ENCODE measurements around the gene NPBWR2.

The NPBWR2 gene

GRCh38 chr20:64074184-64074789 is 33.1 kb downstream of the NPBWR2 start:
- H3K4me3 ChIP-seq (ENCODE audit: low read depth, low read length): no peak overlapping the region
- no peak for TF ChIP-seq CTCF (IDR thresholded peaks at IDR 0.05; ENCODE audit: low read depth, low read length)

GRCh38 chr20:64073476-64074183 is 33.7 kb downstream of the NPBWR2 start:
- no peak for TF ChIP-seq CTCF (IDR thresholded peaks at IDR 0.05; ENCODE audit: low read depth, low read length)
- no peak overlapping the region for H3K4me3 ChIP-seq (ENCODE audit: low read depth, low read length)

GRCh38 chr20:64072498-64073063 is 34.8 kb downstream of the NPBWR2 start:
- no peak for TF ChIP-seq CTCF (IDR thresholded peaks at IDR 0.05; ENCODE audit: low read depth, low read length)
- H3K4me3 ChIP-seq (ENCODE audit: low read depth, low read length): no peak overlapping the region

- no peak for TF ChIP-seq CTCF (IDR thresholded peaks at IDR 0.05; ENCODE audit: low read depth, low read length)
- no peak overlapping the region for H3K4me3 ChIP-seq (ENCODE audit: low read depth, low read length)
Measured at GRCh38 chr20:64071341-64072332, 35.7 kb downstream of the NPBWR2 start.

GRCh38 chr20:64070244-64070993 is 36.9 kb downstream of the NPBWR2 start:
- no peak overlapping the region for H3K4me3 ChIP-seq (ENCODE audit: low read depth, low read length)
- TF ChIP-seq CTCF (IDR thresholded peaks at IDR 0.05; ENCODE audit: low read depth, low read length): no peak

GRCh38 chr20:64069614-64070243 is 37.6 kb downstream of the NPBWR2 start:
- H3K4me3 ChIP-seq (ENCODE audit: low read depth, low read length): no peak overlapping the region
- TF ChIP-seq CTCF (IDR thresholded peaks at IDR 0.05; ENCODE audit: low read depth, low read length): peak; percentile 83
